ENCODE results near the gene RAB11FIP3. TPM values are rescaled to one million over a fixed set of nuclear protein-coding genes. Genes with fewer than 3 reads are reported as not detected.
"Not testable (repeated sequence)": the region's sequence is repeated elsewhere in the genome, so short reads cannot be mapped to it uniquely, and the experiment has no call there.

RAB11FIP3 gene
- total RNA-seq, 1 experiment from 2014 or later, result 33.7 TPM

- H3K4me3 Mint-ChIP-seq (ENCODE audit: low read depth, unreplicated experiment), result no peak overlapping the region
- intact Hi-C loops (cut with micrococcal nuclease; ENCODE audit: unreplicated experiment), result no loop called here
- peaks cover 13% of the 10 kb centered on the region for H3K36me3 Mint-ChIP-seq (ENCODE audit: insufficient read depth, unreplicated experiment)
- no peak for DNase-seq
- H3K27me3 Mint-ChIP-seq (ENCODE audit: unreplicated experiment), result no peaks in the 10 kb centered on the region
- no peak for TF ChIP-seq CTCF (IDR thresholded peaks at IDR 0.05; ENCODE audit: unreplicated experiment)
- H3K27ac Mint-ChIP-seq (ENCODE audit: unreplicated experiment), result no peak overlapping the region
- no peaks in the 10 kb centered on the region for H3K9me3 Mint-ChIP-seq (ENCODE audit: low read depth, unreplicated experiment)
- CTCF ChIA-PET, result interaction anchor here (0.5 to 0.8 kb wide), 3 partner anchors 9 to 178 kb away, joined by 3 to 5 read pairs (median 4); no protein-coding TSS in a partner anchor
- BruUV-seq (replicated peaks), result no TSS peak
- no peaks in the 10 kb centered on the region for H3K4me1 Mint-ChIP-seq (ENCODE audit: low read depth, unreplicated experiment)
These were observed 10.9 kb upstream of the RAB11FIP3 start for GRCh38 chr16:414395-415169.

DNA sequence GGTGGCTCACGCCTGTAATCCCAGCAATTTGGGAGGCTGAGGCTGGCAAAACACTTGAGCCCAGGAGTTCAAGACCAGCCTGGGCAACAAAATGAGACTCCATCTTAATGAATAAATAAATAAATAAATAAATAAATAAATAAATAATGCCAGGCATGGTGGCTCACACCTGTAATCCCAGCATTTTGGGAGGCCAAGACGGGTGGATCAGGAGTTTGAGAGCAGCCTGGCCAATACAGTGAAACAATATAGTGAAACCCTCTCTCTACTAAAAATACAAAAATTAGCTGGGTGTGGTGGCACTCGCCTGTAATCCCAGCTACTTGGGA lies 10.3 kb upstream of the RAB11FIP3 start:
- BruUV-seq (replicated peaks); H3K27me3 Mint-ChIP-seq (ENCODE audit: unreplicated experiment); H3K27ac Mint-ChIP-seq (ENCODE audit: unreplicated experiment); H3K4me1 Mint-ChIP-seq (ENCODE audit: low read depth, unreplicated experiment); DNase-seq; H3K9me3 Mint-ChIP-seq (ENCODE audit: low read depth, unreplicated experiment); H3K4me3 Mint-ChIP-seq (ENCODE audit: low read depth, unreplicated experiment); intact Hi-C loops (cut with micrococcal nuclease; ENCODE audit: unreplicated experiment): not testable (repeated sequence)
- peaks cover 10% of the 10 kb centered on the region for H3K36me3 Mint-ChIP-seq (ENCODE audit: insufficient read depth, unreplicated experiment)
- CTCF ChIA-PET, result interaction anchor here (0.5 kb wide), 1 partner anchor 29 kb away, joined by 5 read pairs; no protein-coding TSS in a partner anchor

DNA sequence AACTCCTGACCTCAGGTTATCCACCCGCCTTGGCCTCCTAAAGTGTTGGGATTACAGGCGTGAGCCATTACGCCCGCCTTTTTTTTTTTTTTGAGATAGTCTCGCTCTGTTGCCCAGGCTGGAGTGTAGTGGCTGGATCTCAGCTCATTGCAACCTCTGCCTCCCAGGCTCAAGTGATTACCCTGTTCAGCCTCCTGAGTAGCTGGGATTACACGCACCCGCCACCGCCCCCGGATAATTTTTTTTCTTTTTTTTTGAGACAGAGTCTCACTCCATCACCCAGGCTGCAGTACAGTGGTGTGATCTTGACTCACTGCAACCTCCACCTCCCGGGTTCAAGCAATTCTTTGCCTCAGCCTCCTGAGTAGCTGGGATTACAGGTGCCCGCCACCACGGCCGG lies 3.3 kb upstream of the RAB11FIP3 start:
- BruUV-seq (replicated peaks); H3K9me3 Mint-ChIP-seq (ENCODE audit: low read depth, unreplicated experiment); CTCF ChIA-PET; H3K27ac Mint-ChIP-seq (ENCODE audit: unreplicated experiment); H3K4me3 Mint-ChIP-seq (ENCODE audit: low read depth, unreplicated experiment); intact Hi-C loops (cut with micrococcal nuclease; ENCODE audit: unreplicated experiment); DNase-seq: not testable (repeated sequence)
- peaks cover 18% of the 10 kb centered on the region for H3K36me3 Mint-ChIP-seq (ENCODE audit: insufficient read depth, unreplicated experiment)
- H3K4me1 Mint-ChIP-seq (ENCODE audit: low read depth, unreplicated experiment), result peaks cover 14% of the 10 kb centered on the region
- peaks cover 16% of the 10 kb centered on the region for H3K27me3 Mint-ChIP-seq (ENCODE audit: unreplicated experiment)

DNA sequence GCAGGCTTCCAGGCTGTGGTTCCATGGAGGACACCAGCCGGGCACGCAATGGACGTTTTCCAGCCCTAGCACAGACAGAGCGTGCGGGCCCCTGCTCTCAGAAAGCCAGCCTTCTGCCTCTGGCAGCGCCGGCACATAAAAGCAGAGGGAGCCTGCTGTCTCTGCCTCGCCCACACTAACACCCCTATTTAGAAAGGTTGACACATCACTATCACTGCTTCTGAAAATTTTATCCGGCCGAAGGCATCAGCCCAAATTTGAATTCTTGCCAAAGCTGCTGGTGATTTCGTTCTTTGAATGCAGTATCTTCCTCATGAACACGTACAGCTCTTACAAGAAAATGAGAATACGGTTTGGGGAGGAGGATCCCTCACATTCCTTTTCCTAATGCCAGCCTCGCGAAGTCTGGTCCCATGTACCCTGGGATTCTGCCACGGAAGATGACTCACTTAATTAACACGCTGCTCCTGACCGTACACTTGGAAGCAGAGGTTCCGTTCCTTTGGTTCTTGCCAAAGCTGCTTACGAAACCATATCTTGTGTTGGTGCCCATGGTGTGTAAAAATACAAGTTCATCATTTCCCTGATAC lies 1.3 kb upstream of the RAB11FIP3 start:
- no peak overlapping the region for H3K27ac Mint-ChIP-seq (ENCODE audit: unreplicated experiment)
- H3K4me3 Mint-ChIP-seq (ENCODE audit: low read depth, unreplicated experiment), result peak overlapping the region; percentile 83
- no TSS peak for BruUV-seq (replicated peaks)
- H3K9me3 Mint-ChIP-seq (ENCODE audit: low read depth, unreplicated experiment), result no peaks in the 10 kb centered on the region
- intact Hi-C loops (cut with micrococcal nuclease; ENCODE audit: unreplicated experiment), result no loop called here
- no peak for TF ChIP-seq CTCF (IDR thresholded peaks at IDR 0.05; ENCODE audit: unreplicated experiment)
- H3K36me3 Mint-ChIP-seq (ENCODE audit: insufficient read depth, unreplicated experiment), result peaks cover 20% of the 10 kb centered on the region
- H3K27me3 Mint-ChIP-seq (ENCODE audit: unreplicated experiment), result peaks cover 21% of the 10 kb centered on the region
- CTCF ChIA-PET, result interaction anchor here (1.7 kb wide), 1 partner anchor 71 kb away, joined by 6 read pairs; no protein-coding TSS in a partner anchor
- H3K4me1 Mint-ChIP-seq (ENCODE audit: low read depth, unreplicated experiment), result peaks cover 14% of the 10 kb centered on the region
- DNase-seq, result no peak

- Mint-ChIP-seq H3K9me3 (ENCODE audit: low read depth, unreplicated experiment) (no peaks in the 10 kb centered on the region), H3K4me1 (ENCODE audit: low read depth, unreplicated experiment) (peaks cover 14% of the 10 kb centered on the region), H3K36me3 (ENCODE audit: insufficient read depth, unreplicated experiment) (peaks cover 20% of the 10 kb centered on the region), H3K4me3 (ENCODE audit: low read depth, unreplicated experiment) (peak overlapping the region; percentile 83), H3K27me3 (ENCODE audit: unreplicated experiment) (peaks cover 21% of the 10 kb centered on the region), H3K27ac (ENCODE audit: unreplicated experiment) (no peak overlapping the region)
- TF ChIP-seq CTCF (IDR thresholded peaks at IDR 0.05; ENCODE audit: unreplicated experiment), result no peak
- CTCF ChIA-PET, result interaction anchor here (0.8 to 1.7 kb wide), 2 partner anchors 38 to 71 kb away, joined by 4 to 6 read pairs; no protein-coding TSS in a partner anchor
- intact Hi-C loops (cut with micrococcal nuclease; ENCODE audit: unreplicated experiment), result no loop called here
- no TSS peak for BruUV-seq (replicated peaks)
- DNase-seq, result no peak
These were observed 797 bp upstream of the RAB11FIP3 start for GRCh38 chr16:424623-425081.

Measured in Calu3 (cell line).